ENCODE data around the gene PLCD3. TPM values are rescaled to one million over a fixed set of nuclear protein-coding genes. Genes with fewer than 3 reads are reported as not detected.
A peak's percentile ranks its signal among the peaks of the same experiment; 100 is the strongest.

PLCD3 gene
- total and polyA plus RNA-seq, 2 of the 13 experiments (the other 11 are each of a cell fraction or from before 2014, with no cell fraction given) = 11.3 to 39.1 TPM

GRCh38 chr17:45148183-45149036, 16.1 kb upstream of the PLCD3 start, which contains the start of gene HEXIM1 (continued):
- TF ChIP-seq KIAA2018 (CRISPR knock-in tag; IDR thresholded peaks at IDR 0.05; ENCODE audit: borderline replicate concordance) (no peak), CEBPG (CRISPR knock-in tag; IDR thresholded peaks at IDR 0.05) (no peak; the same call in 1 of the 2 replicates), SOX5 (CRISPR knock-in tag; IDR thresholded peaks at IDR 0.05; ENCODE audit: borderline replicate concordance) (peak; percentile 41; the same call in 1 of the 2 replicates), NFIC (IDR thresholded peaks at IDR 0.05; ENCODE audit: low read length) (peak; percentile 56; the same call in 1 of the 2 replicates), CEBPB (IDR thresholded peaks at IDR 0.05; ENCODE audit: borderline replicate concordance, low read depth, low read length) (no peak), FOXA1 (IDR thresholded peaks at IDR 0.05) (no peak), FOXA1 (CRISPR knock-in tag; IDR thresholded peaks at IDR 0.05) (no peak), SMYD3 (CRISPR knock-in tag; IDR thresholded peaks at IDR 0.05) (no peak), ZNF512 (CRISPR knock-in tag; IDR thresholded peaks at IDR 0.05) (no peak), AFF4 (CRISPR knock-in tag; IDR thresholded peaks at IDR 0.05) (peak; percentile 91), ZNF784 (CRISPR knock-in tag; IDR thresholded peaks at IDR 0.05; ENCODE audit: borderline replicate concordance) (peak; percentile 62; the same call in 1 of the 2 replicates), ZNF296 (CRISPR knock-in tag; conservative IDR thresholded peaks at IDR 0.05) (peak; percentile 87; the same call in 1 of the 2 replicates), RCOR2 (CRISPR knock-in tag; IDR thresholded peaks at IDR 0.05) (no peak), PRMT3 (CRISPR knock-in tag; IDR thresholded peaks at IDR 0.05; ENCODE audit: borderline replicate concordance, low read depth) (no peak; the same call in 1 of the 2 replicates)
